ENCODE data around the gene PODXL2. TPM values are rescaled to one million over a fixed set of nuclear protein-coding genes. Genes with fewer than 3 reads are reported as not detected.

PODXL2 gene
- total RNA-seq, 1 donor from 2014 or later = 1.6 TPM

GRCh38 chr3:127606981-127607595 is 21.9 kb upstream of the PODXL2 start:
- H3K27me3 ChIP-seq = no peaks in the 10 kb centered on the region
- no peak overlapping the region for H3K27ac ChIP-seq
- H3K36me3 ChIP-seq = peaks cover 5 to 13% of the 10 kb centered on the region in 2 donors
- no peaks in the 10 kb centered on the region for H3K9me3 ChIP-seq
- no peaks in the 10 kb centered on the region for H3K4me1 ChIP-seq
- no peak for DNase-seq (ENCODE audit: low spot score in 2 of 2)
- intact Hi-C loops (cut with DNase I) = no loop called here
- no peak overlapping the region for H3K4me3 ChIP-seq
- no peak for TF ChIP-seq CTCF (IDR thresholded peaks at IDR 0.05)

- H3K27me3 ChIP-seq = no peaks in the 10 kb centered on the region
- no peak for TF ChIP-seq CTCF (IDR thresholded peaks at IDR 0.05)
- intact Hi-C loops (cut with DNase I) = no loop called here
- H3K9me3 ChIP-seq = no peaks in the 10 kb centered on the region
- peaks cover 0 to 2% of the 10 kb centered on the region in 2 donors for H3K4me1 ChIP-seq
- H3K36me3 ChIP-seq = peaks cover 5 to 13% of the 10 kb centered on the region in 2 donors
- DNase-seq (ENCODE audit: low spot score in 2 of 2) = no peak
- no peak overlapping the region for H3K27ac ChIP-seq
- H3K4me3 ChIP-seq = no peak overlapping the region
These were observed 21.2 kb upstream of the PODXL2 start for GRCh38 chr3:127607675-127608361.

GRCh38 chr3:127608362-127608718 is 20.6 kb upstream of the PODXL2 start:
- H3K4me3 ChIP-seq = no peak overlapping the region
- TF ChIP-seq CTCF (IDR thresholded peaks at IDR 0.05) = no peak
- H3K4me1 ChIP-seq = peaks cover 0 to 6% of the 10 kb centered on the region in 2 donors
- no peaks in the 10 kb centered on the region for H3K27me3 ChIP-seq
- intact Hi-C loops (cut with DNase I) = no loop called here
- H3K27ac ChIP-seq = no peak overlapping the region
- H3K36me3 ChIP-seq = peaks cover 5 to 13% of the 10 kb centered on the region in 2 donors
- H3K9me3 ChIP-seq = no peaks in the 10 kb centered on the region
- no peak for DNase-seq (ENCODE audit: low spot score in 2 of 2)

- no peaks in the 10 kb centered on the region for H3K27me3 ChIP-seq
- peaks cover 0 to 6% of the 10 kb centered on the region in 2 donors for H3K4me1 ChIP-seq
- no peak overlapping the region for H3K27ac ChIP-seq
- H3K4me3 ChIP-seq = no peak overlapping the region
- H3K36me3 ChIP-seq = peaks cover 5 to 13% of the 10 kb centered on the region in 2 donors
- no peak for TF ChIP-seq CTCF (IDR thresholded peaks at IDR 0.05)
- intact Hi-C loops (cut with DNase I) = no loop called here
- no peak for DNase-seq (ENCODE audit: low spot score in 2 of 2)
- no peaks in the 10 kb centered on the region for H3K9me3 ChIP-seq
These were observed 18.9 kb upstream of the PODXL2 start for GRCh38 chr3:127610105-127610504.

GRCh38 chr3:127611251-127611650 is 17.7 kb upstream of the PODXL2 start:
- peaks cover 5 to 10% of the 10 kb centered on the region in 2 donors for H3K36me3 ChIP-seq
- H3K27me3 ChIP-seq = no peaks in the 10 kb centered on the region
- H3K9me3 ChIP-seq = no peaks in the 10 kb centered on the region
- peaks cover 0 to 6% of the 10 kb centered on the region in 2 donors for H3K4me1 ChIP-seq
- no peak for TF ChIP-seq CTCF (IDR thresholded peaks at IDR 0.05)
- H3K4me3 ChIP-seq = no peak overlapping the region
- intact Hi-C loops (cut with DNase I) = no loop called here
- no peak for DNase-seq (ENCODE audit: low spot score in 2 of 2)
- no peak overlapping the region for H3K27ac ChIP-seq
